ENCODE data around the gene SEMA3A.

Gene SEMA3A

GRCh38 chr7:83941300-83941699, 253.3 kb downstream of the SEMA3A start:
- Mint-ChIP-seq H3K9me3 (no peaks in the 10 kb centered on the region), H3K4me1 (no peaks in the 10 kb centered on the region), H3K27me3 (ENCODE audit: low read depth, poor library complexity) (no peaks in the 10 kb centered on the region), H3K27ac (no peak overlapping the region), H3K4me3 (no peak overlapping the region), H3K36me3 (ENCODE audit: low read depth) (no peaks in the 10 kb centered on the region)
- DNase-seq = no peak
- TF ChIP-seq, protein P1, sequence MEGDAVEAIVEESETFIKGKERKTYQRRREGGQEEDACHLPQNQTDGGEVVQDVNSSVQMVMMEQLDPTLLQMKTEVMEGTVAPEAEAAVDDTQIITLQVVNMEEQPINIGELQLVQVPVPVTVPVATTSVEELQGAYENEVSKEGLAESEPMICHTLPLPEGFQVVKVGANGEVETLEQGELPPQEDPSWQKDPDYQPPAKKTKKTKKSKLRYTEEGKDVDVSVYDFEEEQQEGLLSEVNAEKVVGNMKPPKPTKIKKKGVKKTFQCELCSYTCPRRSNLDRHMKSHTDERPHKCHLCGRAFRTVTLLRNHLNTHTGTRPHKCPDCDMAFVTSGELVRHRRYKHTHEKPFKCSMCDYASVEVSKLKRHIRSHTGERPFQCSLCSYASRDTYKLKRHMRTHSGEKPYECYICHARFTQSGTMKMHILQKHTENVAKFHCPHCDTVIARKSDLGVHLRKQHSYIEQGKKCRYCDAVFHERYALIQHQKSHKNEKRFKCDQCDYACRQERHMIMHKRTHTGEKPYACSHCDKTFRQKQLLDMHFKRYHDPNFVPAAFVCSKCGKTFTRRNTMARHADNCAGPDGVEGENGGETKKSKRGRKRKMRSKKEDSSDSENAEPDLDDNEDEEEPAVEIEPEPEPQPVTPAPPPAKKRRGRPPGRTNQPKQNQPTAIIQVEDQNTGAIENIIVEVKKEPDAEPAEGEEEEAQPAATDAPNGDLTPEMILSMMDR (IDR thresholded peaks at IDR 0.05) = no peak

GRCh38 chr7:83937930-83938329, 256.7 kb downstream of the SEMA3A start:
- TF ChIP-seq, protein P1 (IDR thresholded peaks at IDR 0.05) = no peak
- H3K4me1 Mint-ChIP-seq = peaks cover 12% of the 10 kb centered on the region

DNA sequence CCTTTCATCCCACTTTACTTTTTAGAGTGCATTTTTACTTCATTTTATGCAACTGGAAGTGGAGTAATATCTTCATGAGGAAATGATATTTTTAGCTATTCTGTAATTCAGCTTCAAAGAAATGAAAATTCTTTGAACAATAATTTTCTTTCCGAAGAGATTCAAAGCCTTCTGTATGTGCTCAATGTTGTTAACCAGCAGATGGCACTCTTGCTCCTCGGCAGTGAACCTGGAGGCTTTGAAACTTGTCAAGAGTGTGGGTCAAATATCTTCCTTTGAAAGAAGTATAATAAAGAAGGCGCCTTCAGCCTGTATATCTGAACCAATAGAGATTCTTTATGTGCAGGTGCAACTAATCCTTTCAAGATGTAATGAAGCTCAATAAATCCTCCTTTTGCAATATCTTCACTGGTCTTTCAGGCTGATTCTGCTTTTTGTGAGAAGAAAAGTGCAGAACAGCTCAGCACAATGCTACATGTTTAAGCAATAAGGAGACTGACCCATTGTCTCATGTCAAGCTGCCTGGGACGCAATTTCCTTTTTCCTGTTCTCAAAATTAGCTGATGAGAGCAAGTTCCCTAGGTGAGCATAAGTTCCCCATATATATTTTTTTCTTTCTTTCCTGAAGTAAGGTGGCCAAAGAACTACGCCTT, 258.4 kb downstream of the SEMA3A start:
- no peaks in the 10 kb centered on the region for H3K36me3 Mint-ChIP-seq (ENCODE audit: low read depth)
- no peak overlapping the region for H3K4me3 Mint-ChIP-seq
- no peaks in the 10 kb centered on the region for H3K27me3 Mint-ChIP-seq (ENCODE audit: low read depth, poor library complexity)
- H3K27ac Mint-ChIP-seq = no peak overlapping the region
- no peaks in the 10 kb centered on the region for H3K9me3 Mint-ChIP-seq
- TF ChIP-seq, protein P1 (IDR thresholded peaks at IDR 0.05) = peak; percentile 95
- peak; percentile 68 for DNase-seq
- peaks cover 12% of the 10 kb centered on the region for H3K4me1 Mint-ChIP-seq

More at GRCh38 chr7:83937930-83938329, 256.7 kb downstream of the SEMA3A start:
- Mint-ChIP-seq H3K27ac (no peak overlapping the region), H3K36me3 (ENCODE audit: low read depth) (no peaks in the 10 kb centered on the region), H3K27me3 (ENCODE audit: low read depth, poor library complexity) (no peaks in the 10 kb centered on the region), H3K4me3 (no peak overlapping the region), H3K9me3 (no peaks in the 10 kb centered on the region)
- no peak for DNase-seq

DNA sequence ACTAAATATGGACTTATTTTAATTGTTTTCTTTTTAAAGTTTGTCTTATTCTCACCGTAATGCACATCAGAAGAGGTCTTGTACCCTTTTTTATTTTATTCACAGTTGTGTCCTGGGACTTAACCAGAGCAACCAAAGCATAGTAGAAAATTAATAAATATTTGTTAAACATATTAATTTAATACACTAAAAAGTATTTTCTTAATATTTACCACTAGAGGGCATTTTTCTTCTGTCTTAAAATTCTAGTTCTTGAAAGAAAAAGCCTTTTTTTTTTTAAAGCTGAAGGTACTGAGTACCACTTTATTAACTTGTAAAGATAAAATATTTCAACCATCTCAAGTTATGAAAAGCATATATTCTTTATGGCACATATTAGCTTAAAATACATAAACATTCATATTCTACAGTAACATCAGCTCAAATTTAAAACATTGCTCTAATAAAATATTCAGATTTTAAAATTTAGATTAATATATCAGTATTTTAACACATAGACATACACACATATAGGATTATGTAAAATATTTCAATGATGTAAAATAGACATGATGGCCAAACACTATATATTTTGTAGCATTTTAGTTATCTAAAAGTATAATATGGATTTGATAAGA, 260.4 kb downstream of the SEMA3A start:
- no peak for DNase-seq
- Mint-ChIP-seq H3K9me3 (no peaks in the 10 kb centered on the region), H3K4me3 (no peak overlapping the region), H3K27me3 (ENCODE audit: low read depth, poor library complexity) (no peaks in the 10 kb centered on the region), H3K36me3 (ENCODE audit: low read depth) (no peaks in the 10 kb centered on the region), H3K27ac (no peak overlapping the region), H3K4me1 (peaks cover 12% of the 10 kb centered on the region)
- TF ChIP-seq, protein P1 (IDR thresholded peaks at IDR 0.05) = peak; percentile 38

- H3K4me3 Mint-ChIP-seq = no peak overlapping the region
- H3K27ac Mint-ChIP-seq = no peak overlapping the region
- H3K27me3 Mint-ChIP-seq (ENCODE audit: low read depth, poor library complexity) = no peaks in the 10 kb centered on the region
- no peaks in the 10 kb centered on the region for H3K9me3 Mint-ChIP-seq
- no peak for DNase-seq
- H3K36me3 Mint-ChIP-seq (ENCODE audit: low read depth) = no peaks in the 10 kb centered on the region
- TF ChIP-seq, protein P1 (IDR thresholded peaks at IDR 0.05) = no peak
- peaks cover 12% of the 10 kb centered on the region for H3K4me1 Mint-ChIP-seq
Observed at GRCh38 chr7:83931968-83932367, 262.6 kb downstream of the SEMA3A start.

- TF ChIP-seq, protein P1 (IDR thresholded peaks at IDR 0.05) = no peak
- Mint-ChIP-seq H3K9me3 (no peaks in the 10 kb centered on the region), H3K4me3 (no peak overlapping the region), H3K36me3 (ENCODE audit: low read depth) (no peaks in the 10 kb centered on the region), H3K4me1 (peaks cover 7% of the 10 kb centered on the region), H3K27me3 (ENCODE audit: low read depth, poor library complexity) (no peaks in the 10 kb centered on the region), H3K27ac (no peak overlapping the region)
- DNase-seq = no peak
Observed at GRCh38 chr7:83930262-83930661, 264.3 kb downstream of the SEMA3A start.

Measured in nephron progenitor cell (in vitro differentiated cells).